HepG2 (cell line): ENCODE measurements around the gene ZFYVE28. TPM values are rescaled to one million over a fixed set of nuclear protein-coding genes. Genes with fewer than 3 reads are reported as not detected.

Experiments
- FIP1L1 ChIP-seq: fragments of 200-400 bp; formaldehyde crosslinking; IDR thresholded peaks from 2 replicates; pipeline ENCODE4 v1.6.1; 2018; ENCODE audit warnings: low read depth, mild to moderate bottlenecking, low read length, moderate library complexity, borderline replicate concordance; ENCODE audit not compliant: insufficient read depth
- HDAC6 ChIP-seq: fragments of 200-600 bp; sonication (generic); IDR thresholded peaks from 2 replicates; pipeline ENCODE4 v1.7.0; 2017; ENCODE audit warnings: mild to moderate bottlenecking, antibody characterized with exemption, low read length, low read depth
- HNRNPUL1 ChIP-seq: fragments of 200-400 bp; formaldehyde crosslinking; IDR thresholded peaks from 2 replicates; pipeline ENCODE4 v1.6.1; 2017; ENCODE audit warnings: low read depth, mild to moderate bottlenecking, low read length, moderate library complexity
- POGZ ChIP-seq: sonication (generic); formaldehyde crosslinking; IDR thresholded peaks from 2 replicates; pipeline ENCODE4 v1.4.0; 2020; ENCODE audit warnings: mild to moderate bottlenecking, missing genetic modification reagents
- SMAD9 ChIP-seq: sonication (generic); formaldehyde crosslinking; IDR thresholded peaks from 2 replicates; pipeline ENCODE4 v1.5.1; 2020; ENCODE audit warnings: mild to moderate bottlenecking, missing genetic modification reagents
- SRSF9 ChIP-seq: fragments of 200-400 bp; formaldehyde crosslinking; IDR thresholded peaks from 2 replicates; pipeline ENCODE4 v1.6.1; 2018; ENCODE audit warnings: borderline replicate concordance, mild to moderate bottlenecking, low read depth, low read length; ENCODE audit not compliant: insufficient read depth, poor library complexity, severe bottlenecking
- ZKSCAN1 ChIP-seq: fragments of 150-350 bp; IDR thresholded peaks from 2 replicates; pipeline ENCODE4 v1.6.1; 2014; ENCODE audit warnings: low read length
- ZNF138 ChIP-seq: sonication (generic); formaldehyde crosslinking; IDR thresholded peaks from 2 replicates; pipeline ENCODE4 v1.5.0; 2020; ENCODE audit warnings: mild to moderate bottlenecking, low read depth, missing genetic modification reagents
- ZNF234 ChIP-seq: sonication (generic); formaldehyde crosslinking; conservative IDR thresholded peaks from 2 replicates; pipeline ENCODE4 v1.5.1; 2020; ENCODE audit warnings: mild to moderate bottlenecking, missing genetic modification reagents
- ZNF383 ChIP-seq: sonication (generic); formaldehyde crosslinking; IDR thresholded peaks from 2 replicates; pipeline ENCODE4 v1.4.0; 2020; ENCODE audit warnings: missing genetic modification reagents, mild to moderate bottlenecking, borderline replicate concordance
- ZNF563 ChIP-seq: sonication (generic); formaldehyde crosslinking; IDR thresholded peaks from 2 replicates; pipeline ENCODE4 v1.8.0; 2022; ENCODE audit warnings: mild to moderate bottlenecking, moderate library complexity, missing genetic modification reagents
- ZNF572 ChIP-seq: sonication (generic); formaldehyde crosslinking; IDR thresholded peaks from 2 replicates; pipeline ENCODE4 v1.5.1; 2020; ENCODE audit warnings: mild to moderate bottlenecking, missing genetic modification reagents
- ZNF709 ChIP-seq: sonication (generic); formaldehyde crosslinking; IDR thresholded peaks from 2 replicates; pipeline ENCODE4 v1.5.0; 2020; ENCODE audit warnings: mild to moderate bottlenecking, missing genetic modification reagents
- ZNF792 ChIP-seq: IDR thresholded peaks from 2 replicates; pipeline ENCODE4 v1.6.1; 2016
- polyA plus RNA-seq, 8 experiments: library from polyadenylated mRNA; depleted of rRNA in 3 of 8; stranded (reverse) in 7 of 8; unstranded in 1 of 8; fragments of >200 nt; fragmentation: Illumina TruSeq in 4 of 8; extraction: Trizol in 4 of 8; gene quantifications; 2 replicates each; pipeline versions ENCODE4 v1.2.1 to v1.2.3, GENCODE V29; 2011 to 2016; ENCODE audit warnings: low read depth in 4 of 8, missing spikeins in 1 of 8, mixed read lengths in 1 of 8; ENCODE audit not compliant: insufficient read depth in 1 of 8
- total RNA-seq, 5 experiments: library from RNA; depleted of rRNA; stranded (reverse); fragments of >200 nt; fragmentation: Illumina TruSeq; extraction: Trizol; gene quantifications; 2 replicates each; pipeline ENCODE4 v1.2.3, GENCODE V29; 2016; ENCODE audit warnings: low read depth in 1 of 5
- TF ChIP-seq, protein P1 (sequence below): sonication (generic); formaldehyde crosslinking; IDR thresholded peaks from 2 replicates; pipeline ENCODE4 v1.4.0; 2020; ENCODE audit warnings: missing genetic modification reagents
- TF ChIP-seq, protein P2 (sequence below): IDR thresholded peaks from 2 replicates; pipeline ENCODE4 v1.6.1; 2016; ENCODE audit warnings: missing compliant biosample characterization, missing genetic modification reagents, borderline replicate concordance
- TF ChIP-seq, protein P3 (sequence below): sonication (generic); formaldehyde crosslinking; IDR thresholded peaks from 2 replicates; pipeline ENCODE4 v1.5.0; 2020; ENCODE audit warnings: missing genetic modification reagents, mild to moderate bottlenecking, borderline replicate concordance
- TF ChIP-seq, protein P4 (sequence below): sonication (generic); formaldehyde crosslinking; IDR thresholded peaks from 2 replicates; pipeline ENCODE4 v1.4.0; 2020; ENCODE audit warnings: missing genetic modification reagents, borderline replicate concordance
- TF ChIP-seq, protein P5 (sequence below): sonication (generic); formaldehyde crosslinking; IDR thresholded peaks from 2 replicates; pipeline ENCODE4 v1.8.1; 2023; ENCODE audit warnings: mild to moderate bottlenecking, inconsistent platforms, moderate library complexity, missing genetic modification reagents, borderline replicate concordance
- TF ChIP-seq, protein P6 (sequence below): sonication (generic); formaldehyde crosslinking; IDR thresholded peaks from 2 replicates; pipeline ENCODE4 v1.4.0; 2020; ENCODE audit warnings: mild to moderate bottlenecking, missing genetic modification reagents

ZFYVE28 gene
- total and polyA plus RNA-seq, 2 of the 13 experiments (the other 11 are each of a cell fraction or from before 2014, with no cell fraction given) = 0.12 to 0.22 TPM

DNA sequence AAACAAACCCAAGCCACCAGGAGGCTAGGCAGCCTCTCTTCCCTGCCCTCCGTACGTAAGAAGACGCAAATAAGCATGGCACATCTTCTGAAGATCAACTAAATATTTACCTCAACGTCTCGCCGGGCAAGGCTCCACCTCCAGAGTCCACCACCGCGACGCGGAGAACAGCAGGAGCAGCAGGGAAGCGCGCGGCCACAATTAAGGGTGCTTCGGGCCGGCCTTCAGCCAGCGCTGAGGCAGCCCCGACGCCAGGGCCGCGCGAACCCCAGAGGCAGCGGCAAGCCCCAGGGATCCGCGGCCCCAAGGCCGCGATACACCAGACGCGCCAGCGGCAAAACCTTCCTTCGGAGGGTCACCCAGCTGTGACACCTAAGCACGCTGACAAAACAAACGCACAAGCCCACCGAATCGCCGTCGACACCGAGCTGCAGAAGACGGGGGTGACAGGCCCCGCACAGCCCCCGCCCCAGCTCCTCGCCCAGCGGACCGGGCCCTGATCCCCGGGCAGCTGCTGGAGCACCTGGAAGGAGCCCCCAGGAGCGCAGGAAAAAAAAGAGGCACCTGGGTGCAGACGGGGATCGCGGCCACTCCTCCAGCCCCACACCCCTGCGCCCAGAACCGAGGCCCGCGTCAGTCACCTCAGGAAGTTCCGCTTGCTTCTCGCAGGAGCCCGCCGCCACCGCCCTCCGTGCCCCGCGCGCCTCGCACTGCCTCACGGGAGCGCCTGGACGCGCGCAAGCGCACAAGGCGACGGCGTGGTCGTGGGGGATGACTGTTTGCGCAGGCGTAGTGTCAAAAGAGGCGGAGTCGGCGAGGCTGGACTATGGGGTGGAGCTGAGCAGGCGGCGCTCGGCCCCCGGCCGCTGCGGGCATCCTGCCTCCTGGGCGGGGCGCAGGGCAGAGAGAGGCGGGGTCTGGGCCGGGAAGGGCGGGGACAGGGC lies 176.8 kb downstream of the ZFYVE28 start, which contains the start of the genes HAUS3 and POLN (continued):
- TF ChIP-seq SRSF9 = no peak
- no peak for TF ChIP-seq ZNF234
- TF ChIP-seq, protein P1, sequence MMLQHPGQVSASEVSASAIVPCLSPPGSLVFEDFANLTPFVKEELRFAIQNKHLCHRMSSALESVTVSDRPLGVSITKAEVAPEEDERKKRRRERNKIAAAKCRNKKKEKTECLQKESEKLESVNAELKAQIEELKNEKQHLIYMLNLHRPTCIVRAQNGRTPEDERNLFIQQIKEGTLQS = no peak
- TF ChIP-seq, protein P2, sequence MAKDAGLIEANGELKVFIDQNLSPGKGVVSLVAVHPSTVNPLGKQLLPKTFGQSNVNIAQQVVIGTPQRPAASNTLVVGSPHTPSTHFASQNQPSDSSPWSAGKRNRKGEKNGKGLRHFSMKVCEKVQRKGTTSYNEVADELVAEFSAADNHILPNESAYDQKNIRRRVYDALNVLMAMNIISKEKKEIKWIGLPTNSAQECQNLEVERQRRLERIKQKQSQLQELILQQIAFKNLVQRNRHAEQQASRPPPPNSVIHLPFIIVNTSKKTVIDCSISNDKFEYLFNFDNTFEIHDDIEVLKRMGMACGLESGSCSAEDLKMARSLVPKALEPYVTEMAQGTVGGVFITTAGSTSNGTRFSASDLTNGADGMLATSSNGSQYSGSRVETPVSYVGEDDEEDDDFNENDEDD (CRISPR knock-in tag) = peak; percentile 97
- TF ChIP-seq HDAC6 = no peak
- TF ChIP-seq, protein P3, sequence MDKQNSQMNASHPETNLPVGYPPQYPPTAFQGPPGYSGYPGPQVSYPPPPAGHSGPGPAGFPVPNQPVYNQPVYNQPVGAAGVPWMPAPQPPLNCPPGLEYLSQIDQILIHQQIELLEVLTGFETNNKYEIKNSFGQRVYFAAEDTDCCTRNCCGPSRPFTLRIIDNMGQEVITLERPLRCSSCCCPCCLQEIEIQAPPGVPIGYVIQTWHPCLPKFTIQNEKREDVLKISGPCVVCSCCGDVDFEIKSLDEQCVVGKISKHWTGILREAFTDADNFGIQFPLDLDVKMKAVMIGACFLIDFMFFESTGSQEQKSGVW (CRISPR knock-in tag) = no peak
- TF ChIP-seq ZKSCAN1 = no peak
- TF ChIP-seq ZNF383 (CRISPR knock-in tag) = no peak; the same call in 1 of the 2 replicates
- TF ChIP-seq, protein P4, sequence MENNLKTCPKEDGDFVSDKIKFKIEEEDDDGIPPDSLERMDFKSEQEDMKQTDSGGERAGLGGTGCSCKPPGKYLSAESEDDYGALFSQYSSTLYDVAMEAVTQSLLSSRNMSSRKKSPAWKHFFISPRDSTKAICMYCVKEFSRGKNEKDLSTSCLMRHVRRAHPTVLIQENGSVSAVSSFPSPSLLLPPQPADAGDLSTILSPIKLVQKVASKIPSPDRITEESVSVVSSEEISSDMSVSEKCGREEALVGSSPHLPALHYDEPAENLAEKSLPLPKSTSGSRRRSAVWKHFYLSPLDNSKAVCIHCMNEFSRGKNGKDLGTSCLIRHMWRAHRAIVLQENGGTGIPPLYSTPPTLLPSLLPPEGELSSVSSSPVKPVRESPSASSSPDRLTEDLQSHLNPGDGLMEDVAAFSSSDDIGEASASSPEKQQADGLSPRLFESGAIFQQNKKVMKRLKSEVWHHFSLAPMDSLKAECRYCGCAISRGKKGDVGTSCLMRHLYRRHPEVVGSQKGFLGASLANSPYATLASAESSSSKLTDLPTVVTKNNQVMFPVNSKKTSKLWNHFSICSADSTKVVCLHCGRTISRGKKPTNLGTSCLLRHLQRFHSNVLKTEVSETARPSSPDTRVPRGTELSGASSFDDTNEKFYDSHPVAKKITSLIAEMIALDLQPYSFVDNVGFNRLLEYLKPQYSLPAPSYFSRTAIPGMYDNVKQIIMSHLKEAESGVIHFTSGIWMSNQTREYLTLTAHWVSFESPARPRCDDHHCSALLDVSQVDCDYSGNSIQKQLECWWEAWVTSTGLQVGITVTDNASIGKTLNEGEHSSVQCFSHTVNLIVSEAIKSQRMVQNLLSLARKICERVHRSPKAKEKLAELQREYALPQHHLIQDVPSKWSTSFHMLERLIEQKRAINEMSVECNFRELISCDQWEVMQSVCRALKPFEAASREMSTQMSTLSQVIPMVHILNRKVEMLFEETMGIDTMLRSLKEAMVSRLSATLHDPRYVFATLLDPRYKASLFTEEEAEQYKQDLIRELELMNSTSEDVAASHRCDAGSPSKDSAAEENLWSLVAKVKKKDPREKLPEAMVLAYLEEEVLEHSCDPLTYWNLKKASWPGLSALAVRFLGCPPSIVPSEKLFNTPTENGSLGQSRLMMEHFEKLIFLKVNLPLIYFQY = 0 out of 2 replicates have a peak, but pooled peaks have one; percentile 52
- TF ChIP-seq ZNF709 = no peak; the same call in 1 of the 2 replicates
- 0 out of 2 replicates have a peak, but pooled peaks have one; percentile 18 for TF ChIP-seq HNRNPUL1
- TF ChIP-seq, protein P5, sequence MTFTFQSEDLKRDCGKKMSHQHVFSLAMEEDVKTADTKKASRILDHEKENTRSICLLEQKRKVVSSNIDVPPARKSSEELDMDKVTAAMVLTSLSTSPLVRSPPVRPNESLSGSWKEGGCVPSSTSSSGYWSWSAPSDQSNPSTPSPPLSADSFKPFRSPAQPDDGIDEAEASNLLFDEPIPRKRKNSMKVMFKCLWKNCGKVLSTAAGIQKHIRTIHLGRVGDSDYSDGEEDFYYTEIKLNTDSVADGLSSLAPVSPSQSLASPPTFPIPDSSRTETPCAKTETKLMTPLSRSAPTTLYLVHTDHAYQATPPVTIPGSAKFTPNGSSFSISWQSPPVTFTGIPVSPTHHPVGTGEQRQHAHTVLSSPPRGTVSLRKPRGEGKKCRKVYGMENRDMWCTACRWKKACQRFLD (CRISPR knock-in tag) = no peak
- peak; percentile 33; the same call in 1 of the 2 replicates for TF ChIP-seq ZNF138 (CRISPR knock-in tag)
- TF ChIP-seq POGZ (CRISPR knock-in tag) = no peak
- TF ChIP-seq ZNF563 (CRISPR knock-in tag) = 0 out of 2 replicates have a peak, but pooled peaks have one; percentile 17
- TF ChIP-seq, protein P6, sequence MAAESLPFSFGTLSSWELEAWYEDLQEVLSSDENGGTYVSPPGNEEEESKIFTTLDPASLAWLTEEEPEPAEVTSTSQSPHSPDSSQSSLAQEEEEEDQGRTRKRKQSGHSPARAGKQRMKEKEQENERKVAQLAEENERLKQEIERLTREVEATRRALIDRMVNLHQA (CRISPR knock-in tag) = no peak
- TF ChIP-seq SMAD9 (CRISPR knock-in tag) = no peak
- TF ChIP-seq ZNF572 = no peak
- TF ChIP-seq ZNF792 (CRISPR knock-in tag) = no peak; the same call in 1 of the 2 replicates
- no peak for TF ChIP-seq FIP1L1
